Tibial nerve (tissue), 4 donors: Measurements from ENCODE around the gene NADK2. TPM values are rescaled to one million over a fixed set of nuclear protein-coding genes. Genes with fewer than 3 reads are reported as not detected.

Experiments used
- DNase-seq, 2 donors: peaks; one replicate each; pipeline ENCODE4 v3.0.0-alpha.2; 2019; ENCODE audit warnings: low spot score in 2 of 2
- H3K27ac ChIP-seq, 4 donors: fragments of 200-600 bp; sonication (generic) in 3 of 4; one replicate each; pipeline ENCODE4 v1.5.1; 2017 to 2019; ENCODE audit warnings: mild to moderate bottlenecking in 1 of 4
- H3K27me3 ChIP-seq, 2 donors: fragments of 200-600 bp; sonication (generic) in 1 of 2; one replicate each; pipeline versions ENCODE4 v1.5.1 to v1.6.0; 2017 to 2019
- H3K36me3 ChIP-seq, 3 donors: fragments of 200-600 bp; sonication (generic); one replicate each; pipeline ENCODE4 v1.5.1; 2018 to 2019
- H3K4me1 ChIP-seq, 4 donors: fragments of 200-600 bp; sonication (generic) in 3 of 4; one replicate each; pipeline ENCODE4 v1.5.1; 2017 to 2019
- H3K4me3 ChIP-seq, 4 donors: fragments of 200-600 bp; sonication (generic) in 3 of 4; one replicate each; pipeline ENCODE4 v1.5.1; 2017 to 2019; ENCODE audit warnings: mild to moderate bottlenecking in 1 of 4, moderate library complexity in 1 of 4
- H3K9me3 ChIP-seq, 4 donors: fragments of 200-600 bp; sonication (generic) in 3 of 4; one replicate each; pipeline ENCODE4 v1.5.1; 2017 to 2019
- CTCF ChIP-seq, 5 experiments: fragments of 200-600 bp in 3 of 5; fragments of 450-650 bp in 2 of 5; sonication (generic) in 3 of 5; IDR thresholded peaks; one replicate each; pipeline ENCODE4 v1.5.1; 2016 to 2019; ENCODE audit warnings: antibody characterized with exemption in 5 of 5, mild to moderate bottlenecking in 3 of 5, moderate library complexity in 2 of 5
- EP300 ChIP-seq, 2 donors: sonication (generic); formaldehyde crosslinking; IDR thresholded peaks; one replicate each; pipeline ENCODE4 v1.6.1; 2017; ENCODE audit warnings: antibody characterized with exemption in 2 of 2, mild to moderate bottlenecking in 1 of 2
- POLR2A ChIP-seq, 2 donors: fragments of 450-650 bp; IDR thresholded peaks; one replicate each; pipeline ENCODE4 v1.6.1; 2017; ENCODE audit warnings: antibody characterized with exemption in 2 of 2, mild to moderate bottlenecking in 2 of 2, moderate library complexity in 2 of 2
- WGBS, 2 donors: methylation state at CpG; one replicate each; pipeline ENCODE4 v1.1.5; 2018; 5-methylcytosine and 5-hydroxymethylcytosine counted together
- total RNA-seq, 4 donors: library from RNA; depleted of rRNA; stranded (reverse); fragments of >200 nt; gene quantifications; one replicate each; pipeline ENCODE4 v1.1.0, GENCODE V29; 2016

Gene NADK2
- total RNA-seq, 4 donors from 2014 or later = 20.1 to 31.8 (median 21.6) TPM

GRCh38 chr5:36272136-36272690 is 30.5 kb upstream of the NADK2 start:
- no peak for DNase-seq
- TF ChIP-seq CTCF (IDR thresholded peaks at IDR 0.05) = no peak
- no peaks in the 10 kb centered on the region for H3K9me3 ChIP-seq
- H3K4me1 ChIP-seq = peaks cover 0 to 31% (median 0%) of the 10 kb centered on the region in 4 donors
- H3K27me3 ChIP-seq = no peaks in the 10 kb centered on the region
- 89 to 95% methylated on average over 2 of the region's 2 CpGs for WGBS, 2 donors
- no peaks in the 10 kb centered on the region for H3K36me3 ChIP-seq
- no peak overlapping the region for H3K4me3 ChIP-seq
- H3K27ac ChIP-seq = no peak overlapping the region

- 69 to 78% methylated on average over 3 of the region's 3 CpGs for WGBS, 2 donors
Measured at GRCh38 chr5:36270876-36271575, 29.3 kb upstream of the NADK2 start.

GRCh38 chr5:36270175-36270574 is 28.4 kb upstream of the NADK2 start:
- 82 to 94% methylated on average over 3 of the region's 3 CpGs for WGBS, 2 donors
- peaks cover 0 to 30% (median 0%) of the 10 kb centered on the region in 4 donors for H3K4me1 ChIP-seq

More at GRCh38 chr5:36270876-36271575, 29.3 kb upstream of the NADK2 start:
- H3K36me3 ChIP-seq = no peaks in the 10 kb centered on the region
- no peaks in the 10 kb centered on the region for H3K9me3 ChIP-seq
- TF ChIP-seq EP300 (IDR thresholded peaks at IDR 0.05) (no peak), POLR2A (IDR thresholded peaks at IDR 0.05) (no peak), CTCF (IDR thresholded peaks at IDR 0.05) (no peak)
- no peak overlapping the region for H3K4me3 ChIP-seq
- no peak for DNase-seq
- H3K27me3 ChIP-seq = no peaks in the 10 kb centered on the region
- H3K27ac ChIP-seq = no peak overlapping the region
- H3K4me1 ChIP-seq = peaks cover 0 to 31% (median 0%) of the 10 kb centered on the region in 4 donors

GRCh38 chr5:36269478-36269877 is 27.8 kb upstream of the NADK2 start:
- no peak overlapping the region for H3K4me3 ChIP-seq
- peaks cover 0 to 24% (median 0%) of the 10 kb centered on the region in 4 donors for H3K4me1 ChIP-seq
- no peaks in the 10 kb centered on the region for H3K36me3 ChIP-seq
- no peak for DNase-seq
- H3K27me3 ChIP-seq = no peaks in the 10 kb centered on the region
- H3K9me3 ChIP-seq = no peaks in the 10 kb centered on the region
- no peak overlapping the region for H3K27ac ChIP-seq
- TF ChIP-seq CTCF (IDR thresholded peaks at IDR 0.05) (no peak), POLR2A (IDR thresholded peaks at IDR 0.05) (no peak), EP300 (IDR thresholded peaks at IDR 0.05) (no peak)

More at GRCh38 chr5:36270175-36270574, 28.4 kb upstream of the NADK2 start:
- no peaks in the 10 kb centered on the region for H3K27me3 ChIP-seq
- TF ChIP-seq CTCF (IDR thresholded peaks at IDR 0.05) = no peak
- no peak for TF ChIP-seq POLR2A (IDR thresholded peaks at IDR 0.05)
- TF ChIP-seq EP300 (IDR thresholded peaks at IDR 0.05) = no peak
- DNase-seq = no peak
- no peak overlapping the region for H3K27ac ChIP-seq
- H3K9me3 ChIP-seq = no peaks in the 10 kb centered on the region
- H3K4me3 ChIP-seq = no peak overlapping the region
- H3K36me3 ChIP-seq = no peaks in the 10 kb centered on the region

- no peaks in the 10 kb centered on the region for H3K9me3 ChIP-seq
- H3K4me1 ChIP-seq = peaks cover 0 to 10% (median 0%) of the 10 kb centered on the region in 4 donors
- no peak for DNase-seq
- 93 to 97% methylated on average over 3 of the region's 3 CpGs for WGBS, 2 donors
- H3K4me3 ChIP-seq = no peak overlapping the region
- no peak overlapping the region for H3K27ac ChIP-seq
- no peaks in the 10 kb centered on the region for H3K27me3 ChIP-seq
- no peak for TF ChIP-seq POLR2A (IDR thresholded peaks at IDR 0.05)
- no peak for TF ChIP-seq CTCF (IDR thresholded peaks at IDR 0.05)
- no peaks in the 10 kb centered on the region for H3K36me3 ChIP-seq
Measured at GRCh38 chr5:36267905-36268304, 26.2 kb upstream of the NADK2 start.
